Astrocyte of the hippocampus (primary cell): ENCODE data around the gene SPRY2.
A peak's percentile ranks its signal among the peaks of the same experiment; 100 is the strongest.

Experiments used
- DNase-seq: peaks from one replicate; pipeline ENCODE4 v3.0.0; 2011; ENCODE audit warnings: low read depth, low spot score

SPRY2 gene

GRCh38 chr13:80313668-80314256, 27.2 kb downstream of the SPRY2 start:
- no peak for DNase-seq

GRCh38 chr13:80312967-80313366, 28.0 kb downstream of the SPRY2 start:
- peak; percentile 16 for DNase-seq

- no peak for DNase-seq
These were observed 28.8 kb downstream of the SPRY2 start for GRCh38 chr13:80312012-80312704.

GRCh38 chr13:80309926-80310325, 31.0 kb downstream of the SPRY2 start:
- DNase-seq: no peak

- DNase-seq: no peak
These were observed 33.4 kb downstream of the SPRY2 start for GRCh38 chr13:80307401-80307987.

- no peak for DNase-seq
These were observed 34.5 kb downstream of the SPRY2 start for GRCh38 chr13:80306337-80306972.

- no peak for DNase-seq
These were observed 35.2 kb downstream of the SPRY2 start for GRCh38 chr13:80305737-80306136.

GRCh38 chr13:80303225-80303811, 37.6 kb downstream of the SPRY2 start:
- DNase-seq: no peak

GRCh38 chr13:80299046-80299445, 41.9 kb downstream of the SPRY2 start:
- no peak for DNase-seq

GRCh38 chr13:80297503-80297902, 43.4 kb downstream of the SPRY2 start:
- DNase-seq: no peak

GRCh38 chr13:80297094-80297493, 43.8 kb downstream of the SPRY2 start:
- DNase-seq: no peak

- DNase-seq: no peak
These were observed 44.3 kb downstream of the SPRY2 start for GRCh38 chr13:80296638-80297037.

GRCh38 chr13:80290591-80290990, 50.3 kb downstream of the SPRY2 start:
- DNase-seq: no peak
